Stimulated activated CD8-positive, alpha-beta memory T cell treated with anti-CD3 and anti-CD28 coated beads, Interleukin-4, amount 100 ng/mL, for 1 hour (primary cell): ENCODE results near the gene LIMA1.
A peak's percentile ranks its signal among the peaks of the same experiment; 100 is the strongest.
"Not testable (repeated sequence)": the region's sequence is repeated elsewhere in the genome, so short reads cannot be mapped to it uniquely, and the experiment has no call there.

Experiments
- DNase-seq, 2 donors: peaks; one replicate each; pipeline ENCODE4 v3.0.0-alpha.2; 2020; ENCODE audit warnings: low read depth in 2 of 2, low spot score in 1 of 2

LIMA1 gene

GRCh38 chr12:50188241-50188781 is 95.0 kb downstream of the LIMA1 start:
- DNase-seq: no peak

DNA sequence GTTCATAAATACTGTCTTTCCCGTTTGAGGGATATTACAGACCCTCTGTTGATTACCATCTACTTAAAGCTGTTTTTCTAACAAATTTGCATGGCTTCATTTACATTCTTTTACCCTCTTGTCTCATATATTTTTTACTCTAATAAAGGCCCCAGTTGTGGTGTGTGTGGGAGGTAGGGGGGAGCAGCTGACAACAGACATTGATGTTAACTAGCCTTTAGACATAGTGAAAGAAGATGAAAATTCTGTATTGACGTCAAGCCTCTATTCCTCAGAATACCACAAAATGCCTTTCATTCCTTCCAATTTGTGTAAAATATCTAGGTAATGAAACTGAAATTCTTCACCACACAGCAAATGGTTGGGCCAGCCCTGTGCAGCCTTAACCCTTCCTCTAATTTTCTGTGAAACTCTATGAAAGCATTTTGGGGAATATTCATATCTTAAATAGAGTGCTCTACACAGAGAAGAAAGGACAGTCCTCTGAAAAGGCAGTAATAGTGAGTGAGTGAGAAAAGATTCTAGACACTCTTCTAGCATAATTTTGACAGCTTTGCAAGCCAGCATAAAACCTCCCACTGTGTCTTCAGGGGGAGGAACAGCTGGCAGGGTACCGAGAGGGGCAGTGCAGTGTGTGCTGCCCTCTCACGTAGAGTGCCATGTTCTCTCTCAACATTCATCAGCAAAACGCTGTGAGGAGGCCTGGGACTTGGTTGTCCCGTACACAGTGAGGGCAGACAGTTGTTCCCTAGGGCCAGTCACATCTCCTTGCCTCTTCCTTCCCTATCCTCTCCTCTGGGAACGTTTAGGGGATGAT is 96.0 kb downstream of the LIMA1 start:
- no peak for DNase-seq

- no peak for DNase-seq
Observed at GRCh38 chr12:50186681-50187080, 96.6 kb downstream of the LIMA1 start.

DNA sequence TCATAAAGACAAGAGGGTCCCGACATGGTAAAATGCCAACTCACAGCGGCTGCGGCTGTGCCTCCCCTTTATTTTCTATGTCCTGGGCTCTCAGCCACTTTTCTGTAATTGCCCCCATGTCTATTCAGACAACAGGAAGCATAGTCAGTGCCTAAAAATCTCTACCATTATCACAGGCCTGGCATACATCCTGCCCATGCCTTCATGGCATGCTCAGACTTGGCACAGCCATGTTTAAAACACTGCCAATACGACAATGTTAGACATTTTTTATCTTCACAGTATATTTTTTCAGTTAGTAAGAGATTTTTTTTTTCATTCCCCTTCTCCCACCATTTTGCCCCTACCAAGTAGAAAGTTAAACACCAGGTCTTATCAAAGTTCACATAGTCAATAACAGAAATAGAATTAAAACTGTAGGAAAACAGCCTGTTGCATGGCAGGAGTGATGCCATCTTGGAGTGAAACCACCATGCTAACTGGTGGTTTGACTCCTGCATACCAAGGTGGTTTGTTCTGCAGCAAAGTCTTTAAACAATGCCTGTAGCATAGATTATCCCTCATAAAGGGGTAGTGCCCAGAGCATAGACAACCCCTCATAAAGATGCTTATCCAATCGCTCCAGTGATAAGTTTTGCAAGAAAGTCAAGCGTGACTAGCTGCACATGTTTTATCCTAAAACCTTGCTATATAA is 97.2 kb downstream of the LIMA1 start:
- DNase-seq: no peak

- no peak for DNase-seq
Observed at GRCh38 chr12:50185301-50185895, 97.9 kb downstream of the LIMA1 start.

- no peak for DNase-seq
Observed at GRCh38 chr12:50184261-50184660, 99.1 kb downstream of the LIMA1 start.

DNA sequence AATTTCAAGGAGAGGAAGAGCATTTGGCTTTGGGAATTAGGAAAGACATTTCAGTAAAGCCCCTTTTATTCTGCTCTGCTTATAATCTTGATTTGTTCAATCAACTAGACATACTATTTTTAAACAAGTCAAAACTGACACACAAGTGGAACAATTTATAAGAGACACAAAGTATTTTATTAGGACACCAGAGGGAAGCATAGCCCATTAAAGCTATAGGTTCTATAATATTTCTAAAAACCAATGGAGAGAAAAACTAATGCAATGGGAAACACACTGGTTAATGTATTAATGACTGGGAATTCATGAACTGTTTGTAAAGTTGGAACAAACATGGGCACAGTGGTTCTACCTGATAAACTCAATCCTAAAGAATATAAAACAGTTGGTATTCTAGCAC is 100.9 kb downstream of the LIMA1 start:
- no peak for DNase-seq

DNA sequence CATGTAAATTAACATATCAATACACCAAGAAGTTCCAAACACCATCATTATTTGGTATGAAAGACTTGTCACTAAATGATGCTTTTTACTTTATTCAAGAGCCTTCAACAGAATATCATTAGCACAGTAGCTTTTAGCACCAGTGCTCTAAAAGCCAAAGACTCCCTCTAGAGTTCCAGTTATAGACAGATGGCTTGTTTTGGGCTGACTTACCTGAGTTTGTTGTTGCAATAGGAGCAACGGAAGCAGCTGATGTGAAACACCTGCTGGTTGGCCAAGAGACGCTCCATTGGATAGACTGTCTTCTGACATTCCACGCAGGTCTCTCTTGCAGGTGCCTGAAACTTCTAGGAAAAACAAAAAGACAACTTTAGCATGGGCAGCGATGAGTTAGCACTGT is 101.6 kb downstream of the LIMA1 start:
- DNase-seq: no peak

DNA sequence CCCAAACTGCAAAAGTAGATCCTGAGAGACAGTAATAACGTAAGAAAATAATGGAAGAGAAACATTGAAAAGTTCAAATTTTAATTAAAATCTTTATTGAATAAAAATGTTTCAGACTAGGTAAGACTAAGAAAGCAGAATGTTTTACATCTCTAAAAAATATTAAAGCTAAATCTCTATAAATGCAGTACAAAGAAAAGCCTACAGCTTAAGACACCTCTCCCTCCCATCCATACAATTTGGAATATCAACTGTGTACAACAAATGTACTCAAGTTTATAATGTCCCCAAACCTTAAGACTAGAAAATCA is 107.6 kb downstream of the LIMA1 start:
- DNase-seq: no peak

- DNase-seq: no peak
Observed at GRCh38 chr12:50174971-50175715, 108.2 kb downstream of the LIMA1 start.

DNA sequence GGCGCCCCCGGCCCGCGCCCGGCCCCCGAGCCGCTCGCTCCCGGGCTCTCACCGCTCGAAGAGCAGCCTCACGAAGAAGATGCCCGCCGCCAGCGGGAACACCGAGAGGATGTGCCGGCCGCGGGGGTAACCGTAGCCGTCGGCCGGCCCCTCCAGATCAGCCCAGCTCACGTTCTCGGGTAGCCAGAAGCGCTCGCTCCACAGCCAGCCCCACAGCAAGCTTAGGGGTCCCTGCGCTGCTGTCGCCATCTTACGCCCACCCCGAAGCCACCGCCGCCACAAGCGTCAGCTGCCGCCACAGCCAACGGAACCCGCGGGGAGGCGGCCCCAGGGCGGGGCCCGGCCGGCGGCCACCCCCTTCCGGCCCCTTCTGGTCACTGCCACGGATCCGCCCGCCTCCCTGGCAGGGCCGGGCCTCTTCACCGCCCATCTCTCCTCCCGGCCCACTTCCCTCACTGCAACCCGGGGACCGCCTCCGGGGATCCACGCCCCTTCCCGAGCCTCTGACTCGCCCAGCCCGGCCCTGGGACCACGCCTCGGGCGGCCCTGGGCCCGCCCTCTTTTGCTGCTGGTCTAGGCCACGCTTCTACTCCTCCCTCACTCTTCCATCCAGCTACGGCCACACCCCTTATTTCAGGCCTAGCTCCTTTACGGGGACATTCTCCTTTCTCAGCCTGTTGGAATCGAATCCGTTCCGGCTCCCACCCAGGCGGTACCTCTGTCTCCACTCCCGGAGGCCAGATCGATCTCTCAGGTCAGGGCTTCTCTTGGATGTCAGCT is 116.1 kb downstream of the LIMA1 start, which contains the start of gene CERS5:
Gene CERS5 (minus strand): TSS at position 321 of the 780 bp plus-strand sequence. CDS start 72 bp downstream, at position 249.
- peak; percentile 90 to 91 for DNase-seq

GRCh38 chr12:50166799-50167048 is 116.6 kb downstream of the LIMA1 start:
- DNase-seq: peak in 1 of 2 donors; percentile 16

GRCh38 chr12:50164963-50165362 is 118.4 kb downstream of the LIMA1 start:
- no peak for DNase-seq

GRCh38 chr12:50162230-50162629 is 121.1 kb downstream of the LIMA1 start:
- DNase-seq: no peak

DNA sequence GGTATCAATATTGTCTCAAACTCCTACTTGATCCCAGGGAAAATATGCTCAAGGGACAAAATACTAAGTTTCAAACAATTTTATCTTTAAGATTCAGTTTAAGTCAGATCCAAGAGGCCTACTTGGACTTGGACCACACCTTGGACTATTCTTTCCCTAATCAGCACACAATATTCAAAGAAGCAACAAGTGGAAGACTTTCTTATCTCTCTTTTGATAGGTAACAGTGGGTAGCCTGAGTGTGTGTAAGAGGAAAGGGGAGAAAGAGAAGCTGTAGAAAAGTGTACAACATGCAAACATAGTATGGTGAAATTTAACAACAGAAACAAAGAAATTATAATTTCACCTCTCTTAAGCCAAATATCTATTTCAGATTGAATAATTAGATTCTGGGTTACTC is 122.7 kb downstream of the LIMA1 start:
- no peak for DNase-seq

DNA sequence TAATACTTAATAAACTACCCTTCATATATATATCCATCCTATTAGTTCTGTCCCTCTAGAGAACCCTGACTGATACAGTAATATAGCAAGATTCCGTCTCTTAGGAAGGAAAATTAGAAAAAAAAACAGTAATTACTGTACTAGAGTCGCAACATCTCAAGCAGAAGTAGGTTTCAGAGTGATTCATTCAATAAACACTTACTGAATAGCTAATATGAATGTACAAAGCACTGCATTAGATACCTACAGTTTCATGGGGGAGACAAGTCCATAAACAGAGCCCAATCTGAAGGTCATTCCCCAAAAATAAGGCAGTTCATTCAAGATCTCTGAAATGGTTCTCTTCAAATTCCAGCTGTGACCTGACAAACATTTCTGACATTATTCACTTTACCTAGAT is 126.1 kb downstream of the LIMA1 start:
- no peak for DNase-seq

- DNase-seq: no peak
Observed at GRCh38 chr12:50156641-50157040, 126.7 kb downstream of the LIMA1 start.

DNA sequence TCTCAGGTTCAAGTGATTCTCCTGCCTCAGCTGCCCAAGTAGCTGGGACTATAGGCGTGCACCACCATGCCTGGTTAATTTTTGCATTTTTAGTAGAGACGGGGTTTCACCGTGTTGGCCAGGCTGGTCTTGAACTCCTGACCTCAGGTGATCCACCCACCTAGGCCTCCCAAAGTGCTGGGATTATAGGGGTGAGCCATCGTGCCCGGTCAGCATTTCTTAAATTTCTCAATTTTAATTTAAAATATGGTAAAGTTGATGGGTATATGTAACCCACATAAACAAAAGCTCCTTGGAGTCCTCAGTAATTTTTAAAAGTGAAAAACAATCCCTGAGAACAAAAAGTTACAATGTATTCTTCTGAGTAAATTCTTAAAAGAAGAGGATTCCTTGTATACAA is 128.4 kb downstream of the LIMA1 start:
- not testable (repeated sequence) for DNase-seq

- DNase-seq: no peak
Observed at GRCh38 chr12:50151047-50151687, 132.2 kb downstream of the LIMA1 start.

DNA sequence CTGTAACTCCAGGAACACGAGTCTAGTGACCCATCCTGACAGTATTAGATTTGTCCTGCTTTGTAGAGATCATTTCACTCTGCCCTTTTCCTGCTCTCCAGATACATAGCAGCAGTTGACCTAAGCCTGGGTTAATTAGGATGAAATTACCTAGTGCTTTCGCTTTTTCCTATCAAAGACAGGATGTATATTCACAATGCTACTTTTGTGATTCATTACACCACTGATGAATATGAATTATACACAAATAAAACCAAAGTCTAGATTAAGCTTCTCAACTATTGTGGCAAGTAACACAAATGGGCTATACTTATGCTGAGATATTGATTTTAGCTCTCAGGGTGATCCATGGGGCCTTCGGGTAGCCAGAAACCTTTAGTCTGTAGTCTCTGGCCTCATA is 134.0 kb downstream of the LIMA1 start:
- DNase-seq: no peak
